ENCODE results near the gene KCNC1. TPM values are rescaled to one million over a fixed set of nuclear protein-coding genes. Genes with fewer than 3 reads are reported as not detected.
A peak's percentile ranks its signal among the peaks of the same experiment; 100 is the strongest.

KCNC1 gene
- total and polyA plus RNA-seq, 4 donors = 0.54 TPM; not detected in 3

- Histone ChIP-seq H3K36me3 (ENCODE audit: control insufficient read depth in 4 of 4, insufficient read depth in 3 of 4, low read depth in 1 of 4, low read length in 3 of 4) (no peaks in the 10 kb centered on the region), H3K4me1 (ENCODE audit: control insufficient read depth in 4 of 4, insufficient read depth in 4 of 4, low read length in 3 of 4) (peaks cover 3 to 15% (median 13%) of the 10 kb centered on the region in 4 donors), H3K4me3 (ENCODE audit: low read depth in 1 of 3, low read length in 3 of 3) (no peak overlapping the region), H3K9ac (ENCODE audit: low read depth in 1 of 2, low read length in 2 of 2) (no peak overlapping the region), H3K27ac (ENCODE audit: low read depth in 1 of 2, low read length in 2 of 2) (no peak overlapping the region), H3K9me3 (ENCODE audit: control insufficient read depth in 4 of 4, low read length in 3 of 4) (no peaks in the 10 kb centered on the region), H3K27me3 (ENCODE audit: control insufficient read depth in 4 of 4, insufficient read depth in 4 of 4, low read length in 3 of 4) (no peaks in the 10 kb centered on the region)
- WGBS = 35% methylated on average over 9 of the region's 9 CpGs
- DNase-seq (ENCODE audit: low spot score) = peak; percentile 83
- peak in 1 of 2 donors; percentile 76 for TF ChIP-seq JUND (IDR thresholded peaks at IDR 0.05)
- peak; percentile 99 for TF ChIP-seq FOXA2 (IDR thresholded peaks at IDR 0.05)
- peak; percentile 69 to 74 for TF ChIP-seq RAD21 (IDR thresholded peaks at IDR 0.05)
- TF ChIP-seq EGR1 (IDR thresholded peaks at IDR 0.05; ENCODE audit: low read depth in 2 of 2) = no peak
- TF ChIP-seq, protein P1, sequence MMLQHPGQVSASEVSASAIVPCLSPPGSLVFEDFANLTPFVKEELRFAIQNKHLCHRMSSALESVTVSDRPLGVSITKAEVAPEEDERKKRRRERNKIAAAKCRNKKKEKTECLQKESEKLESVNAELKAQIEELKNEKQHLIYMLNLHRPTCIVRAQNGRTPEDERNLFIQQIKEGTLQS (IDR thresholded peaks at IDR 0.05) = no peak
- TF ChIP-seq HNF4A (conservative IDR thresholded peaks at IDR 0.05) = peak; percentile 94 to 98
- TF ChIP-seq RXRA (IDR thresholded peaks at IDR 0.05) = peak; percentile 91 to 96
- TF ChIP-seq, protein P2, sequence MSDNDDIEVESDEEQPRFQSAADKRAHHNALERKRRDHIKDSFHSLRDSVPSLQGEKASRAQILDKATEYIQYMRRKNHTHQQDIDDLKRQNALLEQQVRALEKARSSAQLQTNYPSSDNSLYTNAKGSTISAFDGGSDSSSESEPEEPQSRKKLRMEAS (IDR thresholded peaks at IDR 0.05) = no peak
- peak; percentile 100 for TF ChIP-seq FOXA1 (IDR thresholded peaks at IDR 0.05)
- TF ChIP-seq SP1 (IDR thresholded peaks at IDR 0.05) = peak; percentile 88
- peak; percentile 94 for TF ChIP-seq YY1 (IDR thresholded peaks at IDR 0.05)
- TF ChIP-seq, protein P3, sequence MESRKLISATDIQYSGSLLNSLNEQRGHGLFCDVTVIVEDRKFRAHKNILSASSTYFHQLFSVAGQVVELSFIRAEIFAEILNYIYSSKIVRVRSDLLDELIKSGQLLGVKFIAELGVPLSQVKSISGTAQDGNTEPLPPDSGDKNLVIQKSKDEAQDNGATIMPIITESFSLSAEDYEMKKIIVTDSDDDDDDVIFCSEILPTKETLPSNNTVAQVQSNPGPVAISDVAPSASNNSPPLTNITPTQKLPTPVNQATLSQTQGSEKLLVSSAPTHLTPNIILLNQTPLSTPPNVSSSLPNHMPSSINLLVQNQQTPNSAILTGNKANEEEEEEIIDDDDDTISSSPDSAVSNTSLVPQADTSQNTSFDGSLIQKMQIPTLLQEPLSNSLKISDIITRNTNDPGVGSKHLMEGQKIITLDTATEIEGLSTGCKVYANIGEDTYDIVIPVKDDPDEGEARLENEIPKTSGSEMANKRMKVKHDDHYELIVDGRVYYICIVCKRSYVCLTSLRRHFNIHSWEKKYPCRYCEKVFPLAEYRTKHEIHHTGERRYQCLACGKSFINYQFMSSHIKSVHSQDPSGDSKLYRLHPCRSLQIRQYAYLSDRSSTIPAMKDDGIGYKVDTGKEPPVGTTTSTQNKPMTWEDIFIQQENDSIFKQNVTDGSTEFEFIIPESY (IDR thresholded peaks at IDR 0.05) = no peak
- TF ChIP-seq NR2F2 (IDR thresholded peaks at IDR 0.05) = peak; percentile 99
- TF ChIP-seq CTCF (IDR thresholded peaks at IDR 0.05; ENCODE audit: low read depth, low read length, missing input control) = peak; percentile 51
- peak; percentile 80 for TF ChIP-seq REST (IDR thresholded peaks at IDR 0.05)
- peak; percentile 76 for TF ChIP-seq HNF4G (IDR thresholded peaks at IDR 0.05)
- no peak for TF ChIP-seq TAF1 (conservative IDR thresholded peaks at IDR 0.05)
- TF ChIP-seq GABPA (IDR thresholded peaks at IDR 0.05 in 1 of 2, conservative IDR thresholded peaks at IDR 0.05 in 1 of 2) = peak in 1 of 2 donors; percentile 60
Measured at GRCh38 chr11:17770048-17770652, 35.6 kb downstream of the KCNC1 start.
